ENCODE measurements around the gene LGR4. TPM values are rescaled to one million over a fixed set of nuclear protein-coding genes. Genes with fewer than 3 reads are reported as not detected.

The LGR4 gene
- total and polyA plus RNA-seq, 2 of the 13 experiments (the other 11 are each of a cell fraction or from before 2014, with no cell fraction given), result 42.1 to 68.7 TPM

- ChIA-PET CTCF (ENCODE audit: low intra/inter-chr PET ratio, low total read pairs) (no interaction called here), POLR2A (no interaction called here)
- H3K4me2 ChIP-seq (ENCODE audit: low read depth, low read length), result no peak overlapping the region
- H4K20me1 ChIP-seq (ENCODE audit: insufficient read depth, low read length), result no peaks in the 10 kb centered on the region
- H2AFZ ChIP-seq (ENCODE audit: low read length), result no peak overlapping the region
- H3K27me3 ChIP-seq (ENCODE audit: control insufficient read depth in 1 of 2, insufficient read depth in 2 of 2, low read length in 2 of 2), result no peaks in the 10 kb centered on the region; a peak in 1 of 5 replicates
- peaks cover 12% of the 10 kb centered on the region for H3K79me2 ChIP-seq (ENCODE audit: insufficient read depth, low read length)
- no peak overlapping the region for H3K27ac ChIP-seq (ENCODE audit: extremely low read length, insufficient read depth, low read length)
- in situ Hi-C loops (cut with HindIII; ENCODE audit: extremely low pct_ligation_motif_present, low pct_unique_long_range_greater_than_20kb) (loop anchor here (25.0 kb wide), 1 partner anchor 716 kb away; no protein-coding TSS in a partner anchor), intact Hi-C loops (cut with micrococcal nuclease; ENCODE audit: unreplicated experiment) (no loop called here)
- 90% methylated on average over 2 of the region's 2 CpGs for WGBS (ENCODE audit: low lambda C conversion rate)
- TF ChIP-seq SNAI1 (CRISPR knock-in tag; IDR thresholded peaks at IDR 0.05; ENCODE audit: borderline replicate concordance), result no peak
- no peak for TF ChIP-seq CHCHD3 (CRISPR knock-in tag; IDR thresholded peaks at IDR 0.05)
- DNase-seq (ENCODE audit: low spot score), result no peak
- H3K4me3 ChIP-seq (replicated peaks in 1 of 3; ENCODE audit: insufficient read depth in 1 of 3, low read depth in 2 of 3, low read length in 3 of 3), result no peak overlapping the region
- H3K9me3 ChIP-seq (ENCODE audit: low read length), result no peaks in the 10 kb centered on the region
- no peaks in the 10 kb centered on the region for H3K36me3 ChIP-seq (replicated peaks in 1 of 2; ENCODE audit: control insufficient read depth in 1 of 2, insufficient read depth in 2 of 2, low read length in 2 of 2)
- ATAC-seq, result no peak
- H3K9ac ChIP-seq (ENCODE audit: insufficient read depth, low read depth, low read length), result no peak overlapping the region
- H3K4me1 ChIP-seq (ENCODE audit: insufficient read depth, low read length), result peaks cover 38% of the 10 kb centered on the region
- BruUV-seq (replicated peaks), result no TSS peak
- FAIRE-seq, result no peak
Measured at GRCh38 chr11:27477831-27478230, 5.2 kb upstream of the LGR4 start.

GRCh38 chr11:27477243-27477642, 4.7 kb upstream of the LGR4 start:
- no peak for FAIRE-seq
- H3K9ac ChIP-seq (ENCODE audit: insufficient read depth, low read depth, low read length), result no peak overlapping the region
- H3K4me1 ChIP-seq (ENCODE audit: insufficient read depth, low read length), result peaks cover 38% of the 10 kb centered on the region
- no peak overlapping the region for H3K4me3 ChIP-seq (replicated peaks in 1 of 3; ENCODE audit: insufficient read depth in 1 of 3, low read depth in 2 of 3, low read length in 3 of 3)
- no peaks in the 10 kb centered on the region for H3K36me3 ChIP-seq (replicated peaks in 1 of 2; ENCODE audit: control insufficient read depth in 1 of 2, insufficient read depth in 2 of 2, low read length in 2 of 2)
- H3K79me2 ChIP-seq (ENCODE audit: insufficient read depth, low read length), result peaks cover 15% of the 10 kb centered on the region
- BruUV-seq (replicated peaks), result no TSS peak
- TF ChIP-seq ZNF121 (CRISPR knock-in tag; IDR thresholded peaks at IDR 0.05), result peak; percentile 89
- peak; percentile 76 for TF ChIP-seq ZNF770 (CRISPR knock-in tag; IDR thresholded peaks at IDR 0.05)
- TF ChIP-seq ZFYVE20 (CRISPR knock-in tag; IDR thresholded peaks at IDR 0.05; ENCODE audit: borderline replicate concordance, low read depth), result no peak
- H3K27ac ChIP-seq (ENCODE audit: extremely low read length, insufficient read depth, low read length), result no peak overlapping the region
- no peaks in the 10 kb centered on the region for H3K9me3 ChIP-seq (ENCODE audit: low read length)
- intact Hi-C loops (cut with micrococcal nuclease; ENCODE audit: unreplicated experiment) (no loop called here), in situ Hi-C loops (cut with HindIII; ENCODE audit: extremely low pct_ligation_motif_present, low pct_unique_long_range_greater_than_20kb) (loop anchor here (25.0 kb wide), 1 partner anchor 715 kb away; no protein-coding TSS in a partner anchor)
- CTCF ChIA-PET (ENCODE audit: low intra/inter-chr PET ratio, low total read pairs), result no interaction called here
- POLR2A ChIA-PET, result interaction anchor here (0.6 kb wide), 1 partner anchor 9 kb away, joined by 3 read pairs; no protein-coding TSS in a partner anchor
- no peaks in the 10 kb centered on the region; a peak in 1 of 5 replicates for H3K27me3 ChIP-seq (ENCODE audit: control insufficient read depth in 1 of 2, insufficient read depth in 2 of 2, low read length in 2 of 2)
- no peak overlapping the region for H2AFZ ChIP-seq (ENCODE audit: low read length)
- DNase-seq (ENCODE audit: low spot score), result no peak
- no peaks in the 10 kb centered on the region for H4K20me1 ChIP-seq (ENCODE audit: insufficient read depth, low read length)
- no peak overlapping the region for H3K4me2 ChIP-seq (ENCODE audit: low read depth, low read length)
- no peak for ATAC-seq

All from HepG2 (cell line).